K562 treated with DMSO at 1 percent for 48 hours (cell line): ENCODE data around the gene HECA. TPM values are rescaled to one million over a fixed set of nuclear protein-coding genes. Genes with fewer than 3 reads are reported as not detected.

Experiments
- total RNA-seq: library from RNA; unstranded; fragments of 300-600 nt; gene quantifications from 2 replicates; pipeline ENCODE4 v1.2.3, GENCODE V29; 2022; ENCODE audit warnings: low replicate concordance; ENCODE audit errors: extremely low read depth

The HECA gene, protein sequence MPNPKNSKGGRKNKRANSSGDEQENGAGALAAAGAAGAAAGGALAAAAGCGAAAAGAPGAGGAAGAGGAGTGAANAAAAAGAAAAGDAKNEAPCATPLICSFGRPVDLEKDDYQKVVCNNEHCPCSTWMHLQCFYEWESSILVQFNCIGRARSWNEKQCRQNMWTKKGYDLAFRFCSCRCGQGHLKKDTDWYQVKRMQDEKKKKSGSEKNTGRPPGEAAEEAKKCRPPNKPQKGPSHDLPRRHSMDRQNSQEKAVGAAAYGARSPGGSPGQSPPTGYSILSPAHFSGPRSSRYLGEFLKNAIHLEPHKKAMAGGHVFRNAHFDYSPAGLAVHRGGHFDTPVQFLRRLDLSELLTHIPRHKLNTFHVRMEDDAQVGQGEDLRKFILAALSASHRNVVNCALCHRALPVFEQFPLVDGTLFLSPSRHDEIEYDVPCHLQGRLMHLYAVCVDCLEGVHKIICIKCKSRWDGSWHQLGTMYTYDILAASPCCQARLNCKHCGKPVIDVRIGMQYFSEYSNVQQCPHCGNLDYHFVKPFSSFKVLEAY
- not detected in 2 replicates for total RNA-seq

DNA sequence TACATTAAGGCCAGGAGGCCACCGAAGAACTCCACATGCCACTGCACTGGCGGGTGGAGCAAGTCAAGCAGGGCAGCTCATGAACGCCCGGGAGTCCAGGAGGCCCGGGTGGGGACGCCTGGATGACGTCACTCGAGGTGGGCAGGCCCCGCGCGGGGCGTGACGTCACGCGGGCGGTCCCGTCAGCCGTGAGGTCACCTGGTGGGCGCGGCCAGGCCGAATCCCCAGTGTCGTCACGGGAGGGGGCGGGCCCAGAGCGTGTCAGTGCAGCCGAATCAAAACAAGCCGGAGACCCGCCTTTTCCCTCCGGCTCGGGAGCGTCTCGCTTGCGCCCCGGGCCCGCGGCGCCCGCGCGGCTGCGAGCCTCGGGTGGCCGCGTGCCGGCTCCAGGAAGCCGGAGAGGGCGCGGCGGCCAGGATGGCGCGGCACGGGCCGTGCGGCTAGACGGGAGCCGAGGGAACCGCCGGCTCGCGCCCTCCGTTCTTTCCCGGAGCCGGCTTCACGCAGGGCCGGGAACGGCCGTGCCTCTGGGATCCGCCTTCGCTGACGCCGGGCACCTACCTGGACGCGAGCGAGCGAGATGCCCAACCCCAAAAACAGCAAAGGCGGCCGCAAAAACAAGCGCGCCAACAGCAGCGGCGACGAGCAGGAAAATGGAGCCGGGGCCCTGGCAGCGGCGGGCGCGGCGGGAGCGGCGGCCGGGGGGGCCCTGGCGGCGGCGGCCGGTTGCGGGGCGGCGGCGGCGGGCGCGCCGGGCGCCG, at the start of gene HECA:
TSS of gene HECA (plus strand) at position 264 of the 761 bp plus-strand sequence. CDS start at position 581, 317 bp downstream.

Other genes with a start within 250 kb of the HECA start
- not detected in 2 replicates for gene REPS1, start 146.8 kb upstream of the HECA start, total RNA-seq
- gene ABRACL, start 106.3 kb upstream of the HECA start, total RNA-seq, result not detected in 2 replicates
- not detected in 2 replicates for gene TXLNB, start 156.9 kb downstream of the HECA start, total RNA-seq
- not detected in 2 replicates for gene CITED2, start 239.6 kb downstream of the HECA start, total RNA-seq